H1 (cell line): ENCODE results near the gene ADGRL2. TPM values are rescaled to one million over a fixed set of nuclear protein-coding genes. Genes with fewer than 3 reads are reported as not detected.
"Not testable (repeated sequence)": the region's sequence is repeated elsewhere in the genome, so short reads cannot be mapped to it uniquely, and the experiment has no call there.

Experiments
- CTCF ChIA-PET: fragments of 300-600 bp; sonication (Branson Sonifier 250); formaldehyde crosslinking; loops from one replicate; lab custom pipeline; 2021; ENCODE audit not compliant: partially characterized antibody; lab: Charles Lee
- POLR2A ChIA-PET: fragments of 300-600 bp; sonication (Branson Sonifier 250); formaldehyde crosslinking; loops from one replicate; lab custom pipeline; 2021; ENCODE audit warnings: inconsistent platforms; ENCODE audit not compliant: partially characterized antibody; lab: Charles Lee
- DNase-seq, 2 experiments: peaks; one replicate each; pipeline versions ENCODE4 v3.0.0 to v3.0.0-alpha.2; 2010 to 2022; ENCODE audit warnings: low spot score in 2 of 2, low read depth in 1 of 2, mixed read lengths in 1 of 2
- FAIRE-seq: peaks from 2 replicates; lab custom pipeline; 2011; peaks lifted over from hg19 to GRCh38; lab: Jason Lieb, UNC
- H2AFZ ChIP-seq: 2 replicates; pipeline ENCODE4 v1.8.1; 2012; ENCODE audit warnings: low read length, inconsistent platforms
- H2AK5ac ChIP-seq: 2 replicates; pipeline ENCODE4 v1.6.1; 2013; ENCODE audit warnings: low read depth, low read length
- H2BK120ac ChIP-seq: replicated peaks from 2 replicates; pipeline ENCODE3; 2013; ENCODE audit warnings: low read depth, low read length, inconsistent platforms
- H2BK12ac ChIP-seq: 2 replicates; pipeline ENCODE4 v1.6.1; 2013; ENCODE audit warnings: low read depth, low read length
- H2BK15ac ChIP-seq: 2 replicates; pipeline ENCODE4 v1.6.1; 2013; ENCODE audit warnings: low read length
- H2BK20ac ChIP-seq: 2 replicates; pipeline ENCODE4 v1.6.1; 2013; ENCODE audit warnings: low read length
- H2BK5ac ChIP-seq: 2 replicates; pipeline ENCODE4 v1.6.1; 2013; ENCODE audit warnings: low read depth, low read length
- H3K14ac ChIP-seq: 2 replicates; pipeline ENCODE4 v1.6.1; 2013; ENCODE audit warnings: inconsistent platforms; ENCODE audit not compliant: insufficient read length
- H3K18ac ChIP-seq: 2 replicates; pipeline ENCODE4 v1.6.1; 2013; ENCODE audit warnings: low read length; ENCODE audit errors: extremely low read depth
- H3K23ac ChIP-seq: 2 replicates; pipeline ENCODE4 v1.6.1; 2013; ENCODE audit warnings: inconsistent platforms; ENCODE audit not compliant: insufficient read length
- H3K23me2 ChIP-seq: 2 replicates; pipeline ENCODE4 v1.6.1; 2013; ENCODE audit warnings: low read depth, low read length
- H3K27ac ChIP-seq: 2 replicates; pipeline ENCODE4 v1.6.1; 2011; ENCODE audit warnings: low read depth, low read length, inconsistent platforms
- H3K27me3 ChIP-seq, 4 experiments: replicated peaks in 1 of 4; 1 replicate in 1 of 4; 2 replicates in 3 of 4; pipeline versions ENCODE4 v1.6.1 to v1.8.1; 2011 to 2013; ENCODE audit warnings: low read length in 3 of 4, mild to moderate bottlenecking in 3 of 4, inconsistent platforms in 2 of 4, mixed read lengths in 2 of 4, moderate library complexity in 1 of 4; ENCODE audit not compliant: control insufficient read depth in 3 of 4, insufficient read depth in 3 of 4; ENCODE audit errors: extremely low read depth in 1 of 4
- H3K36me3 ChIP-seq, 4 experiments: 2 replicates each; pipeline versions ENCODE4 v1.6.1 to v1.8.1; 2011 to 2013; ENCODE audit warnings: mild to moderate bottlenecking in 4 of 4, low read length in 3 of 4, moderate library complexity in 2 of 4, control low read depth in 1 of 4, inconsistent platforms in 1 of 4; ENCODE audit not compliant: insufficient read depth in 4 of 4, control insufficient read depth in 2 of 4
- H3K4ac ChIP-seq: replicated peaks from 2 replicates; pipeline ENCODE3; 2013; ENCODE audit warnings: low read length, low read depth, mixed read lengths, inconsistent platforms; ENCODE audit not compliant: insufficient read length
- H3K4me1 ChIP-seq, 4 experiments: replicated peaks in 1 of 4; 1 replicate in 1 of 4; 2 replicates in 3 of 4; pipeline versions ENCODE4 v1.6.1 to v1.8.1; 2011 to 2013; ENCODE audit warnings: low read length in 3 of 4, inconsistent platforms in 2 of 4, mixed read lengths in 1 of 4; ENCODE audit not compliant: insufficient read depth in 4 of 4, control insufficient read depth in 3 of 4
- H3K4me2 ChIP-seq, 2 experiments: 2 replicates each; pipeline versions ENCODE4 v1.6.1 to v1.8.1; 2011 to 2013; ENCODE audit warnings: low read depth in 2 of 2, low read length in 2 of 2, control low read depth in 1 of 2, inconsistent platforms in 1 of 2, mild to moderate bottlenecking in 1 of 2; ENCODE audit not compliant: insufficient read depth in 1 of 2
- H3K4me3 ChIP-seq, 4 experiments: fragments of 200-600, 300-600 bp in 1 of 4; sonication (generic), shearing (Covaris generic), sonication (Bioruptor Twin) in 1 of 4; 2 replicates each; pipeline versions ENCODE4 v1.5.1 to v1.8.1; 2011 to 2016; ENCODE audit warnings: low read length in 4 of 4, low read depth in 3 of 4, control low read depth in 2 of 4, inconsistent platforms in 2 of 4, mild to moderate bottlenecking in 2 of 4, mixed read lengths in 1 of 4, moderate library complexity in 1 of 4; ENCODE audit not compliant: insufficient read depth in 2 of 4; ENCODE audit errors: extremely low read depth in 1 of 4
- H3K56ac ChIP-seq: replicated peaks from 2 replicates; pipeline ENCODE3; 2013; ENCODE audit warnings: low read depth, mild to moderate bottlenecking, mixed read lengths, low read length, inconsistent platforms; ENCODE audit not compliant: insufficient read length
- H3K79me1 ChIP-seq: 2 replicates; pipeline ENCODE4 v1.6.1; 2013; ENCODE audit warnings: low read depth, low read length, control low read depth
- H3K79me2 ChIP-seq, 2 experiments: 2 replicates each; pipeline versions ENCODE4 v1.6.1 to v1.8.1; 2012 to 2013; ENCODE audit warnings: low read length in 2 of 2, mild to moderate bottlenecking in 2 of 2, inconsistent platforms in 1 of 2; ENCODE audit not compliant: insufficient read depth in 2 of 2, control insufficient read depth in 1 of 2
- H3K9ac ChIP-seq, 4 experiments: replicated peaks in 1 of 4; 1 replicate in 1 of 4; 2 replicates in 3 of 4; pipeline versions ENCODE4 v1.6.1 to v1.8.1; 2011 to 2013; ENCODE audit warnings: low read depth in 3 of 4, low read length in 3 of 4, control low read depth in 2 of 4, mild to moderate bottlenecking in 2 of 4, moderate library complexity in 2 of 4, inconsistent platforms in 1 of 4; ENCODE audit errors: extremely low read depth in 1 of 4
- H3K9me3 ChIP-seq, 2 experiments: 2 replicates each; pipeline versions ENCODE4 v1.6.1 to v1.8.1; 2012 to 2013; ENCODE audit warnings: mild to moderate bottlenecking in 2 of 2, moderate library complexity in 2 of 2, control low read depth in 1 of 2, inconsistent platforms in 1 of 2, low read depth in 1 of 2, low read length in 1 of 2, mixed read lengths in 1 of 2; ENCODE audit not compliant: insufficient read depth in 2 of 2
- H4K20me1 ChIP-seq, 2 experiments: replicated peaks in 1 of 2; 2 replicates each; pipeline versions ENCODE3 to v1.8.1; 2011 to 2013; ENCODE audit warnings: inconsistent platforms in 2 of 2, low read length in 2 of 2, mild to moderate bottlenecking in 1 of 2; ENCODE audit not compliant: insufficient read depth in 2 of 2, control insufficient read depth in 1 of 2
- H4K5ac ChIP-seq: 2 replicates; pipeline ENCODE4 v1.6.1; 2013; ENCODE audit warnings: low read length, low read depth, mixed read lengths, inconsistent platforms; ENCODE audit not compliant: insufficient read length
- H4K8ac ChIP-seq: 2 replicates; pipeline ENCODE4 v1.8.0; 2013; ENCODE audit warnings: mild to moderate bottlenecking, moderate library complexity, low read length, inconsistent platforms; ENCODE audit not compliant: insufficient read depth; ENCODE audit errors: extremely low read depth
- H4K91ac ChIP-seq: replicated peaks from 2 replicates; pipeline ENCODE3; 2013; ENCODE audit warnings: low read length, mixed read lengths, inconsistent platforms; ENCODE audit not compliant: insufficient read length
- WGBS, 2 experiments: shearing (Covaris generic) in 1 of 2; methylation state at CpG; one replicate each; pipeline versions ENCODE4 v1.1.6 to v1.1.7; 2013 to 2015; ENCODE audit warnings: low lambda C conversion rate in 2 of 2, mixed read lengths in 2 of 2, inconsistent platforms in 1 of 2, low coverage in 1 of 2, missing lambda C conversion rate in 1 of 2; ENCODE audit not compliant: insufficient replicate concordance in 2 of 2, insufficient coverage in 1 of 2, insufficient read length in 1 of 2; ENCODE audit errors: extremely low coverage in 1 of 2, missing lambda C conversion rate in 1 of 2; 5-methylcytosine and 5-hydroxymethylcytosine counted together
- polyA plus RNA-seq, 7 experiments: library from polyadenylated mRNA; depleted of rRNA in 3 of 7; stranded (reverse) in 5 of 7; unstranded in 2 of 7; fragments of >200 nt in 5 of 7; fragments of 200-250 nt in 2 of 7; gene quantifications; 1 replicate in 5 of 7; 2 replicates in 1 of 7; 4 replicates in 1 of 7; pipeline versions ENCODE4 v1.2.1 to v1.2.3, GENCODE V29; 2011 to 2013; ENCODE audit warnings: missing spikeins in 2 of 7, mixed read lengths in 2 of 7
- total RNA-seq: library from RNA; stranded (reverse); fragmentation: NEBNext Ultra II Directional; extraction: Animal tissue kit (Norgen Biotek cat#: 25700); gene quantifications from 2 replicates; pipeline ENCODE4 v1.2.1, GENCODE V29; 2021

Gene ADGRL2
- total and polyA plus RNA-seq, 2 of the 8 experiments (the other 6 are each of a cell fraction or from before 2014, with no cell fraction given), result 113 to 124 TPM

- H2BK20ac ChIP-seq, H2BK120ac ChIP-seq, POLR2A ChIA-PET, H2BK15ac ChIP-seq, H3K4me3 ChIP-seq, H2AK5ac ChIP-seq, H4K5ac ChIP-seq, H4K91ac ChIP-seq, H3K27ac ChIP-seq, H3K4ac ChIP-seq, H2BK12ac ChIP-seq, H3K23me2 ChIP-seq, H3K18ac ChIP-seq, H3K4me2 ChIP-seq, H3K36me3 ChIP-seq, H2AFZ ChIP-seq, H4K8ac ChIP-seq, H3K14ac ChIP-seq, H3K9ac ChIP-seq, H3K9me3 ChIP-seq, H3K23ac ChIP-seq, H4K20me1 ChIP-seq, H3K56ac ChIP-seq, H3K27me3 ChIP-seq, DNase-seq, H3K79me1 ChIP-seq, FAIRE-seq, H3K4me1 ChIP-seq, H2BK5ac ChIP-seq: not testable (repeated sequence)
- CTCF ChIA-PET, result interaction anchor here (1.2 kb wide), 1 partner anchor 38 kb away, joined by 3 read pairs; no protein-coding TSS in a partner anchor
- 91% methylated on average over 6 of the region's 6 CpGs; no CpG with 5 or more reads in 1 of the 2 experiments for WGBS, 2 experiments
- peaks cover 0 to 95% of the 10 kb centered on the region in 2 experiments; a peak in 3 of 4 replicates for H3K79me2 ChIP-seq
Observed at GRCh38 chr1:81886292-81886691, 85.6 kb downstream of the ADGRL2 start.
